GM10847 (cell line): ENCODE results near the gene MYBBP1A.

Experiments
- POLR2A ChIP-seq: IDR thresholded peaks from 2 replicates; pipeline ENCODE4 v1.6.1; 2011; ENCODE audit not compliant: insufficient read length; ENCODE audit errors: extremely low read depth

Gene MYBBP1A

DNA sequence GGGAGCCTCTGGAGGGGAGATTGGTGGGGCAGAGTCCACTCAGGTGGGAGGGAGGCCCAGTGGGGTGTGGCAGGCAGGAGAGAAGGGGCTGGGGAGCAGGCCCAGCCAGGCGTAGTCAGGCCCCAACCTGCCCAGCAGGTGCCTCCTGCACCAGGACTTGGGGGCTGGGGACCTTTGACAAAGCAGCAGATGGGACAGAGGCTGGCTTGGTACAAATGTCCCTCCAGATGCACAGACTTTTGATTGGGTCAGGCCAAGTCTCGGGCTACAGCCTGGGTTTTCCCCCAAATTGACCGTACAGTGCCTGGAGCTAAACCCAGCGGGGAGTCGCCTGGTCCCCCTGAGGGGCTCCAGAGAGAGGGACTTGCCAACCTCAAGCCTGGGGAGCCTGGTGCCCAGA, 4.8 kb upstream of the MYBBP1A start:
- TF ChIP-seq POLR2A = no peak

DNA sequence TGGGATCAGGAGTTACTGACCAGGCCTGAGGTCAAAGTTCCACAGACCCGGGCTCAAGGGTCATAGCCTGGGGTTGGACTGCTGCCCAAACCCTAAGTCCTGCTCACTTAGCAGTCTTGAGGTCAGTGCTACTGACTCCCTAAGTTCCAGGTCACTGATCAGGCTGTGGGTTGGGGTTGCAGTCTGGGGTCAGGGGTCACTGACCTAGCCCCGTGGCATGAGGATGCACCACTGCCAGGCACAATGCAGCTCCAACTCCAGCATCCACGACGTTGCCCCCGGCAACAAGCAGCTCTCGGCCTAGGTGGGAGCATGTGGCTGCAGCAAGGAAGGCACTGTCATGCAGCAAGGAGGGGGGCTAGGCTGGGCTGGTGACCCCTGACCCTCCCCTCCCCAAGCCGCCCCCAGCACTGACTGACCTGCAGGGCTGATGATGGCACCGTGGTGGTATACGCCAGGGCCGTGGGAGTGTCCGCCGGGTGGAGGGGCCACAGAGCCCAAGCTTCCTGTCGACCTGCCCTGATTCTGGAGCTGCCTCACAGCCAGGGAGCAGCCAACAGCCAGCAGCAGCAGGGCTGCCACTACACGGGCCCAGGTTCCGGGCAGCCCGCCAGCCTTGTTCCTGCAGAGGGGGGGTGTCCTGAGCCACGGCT, 4.1 kb upstream of the MYBBP1A start:
- TF ChIP-seq POLR2A = no peak

DNA sequence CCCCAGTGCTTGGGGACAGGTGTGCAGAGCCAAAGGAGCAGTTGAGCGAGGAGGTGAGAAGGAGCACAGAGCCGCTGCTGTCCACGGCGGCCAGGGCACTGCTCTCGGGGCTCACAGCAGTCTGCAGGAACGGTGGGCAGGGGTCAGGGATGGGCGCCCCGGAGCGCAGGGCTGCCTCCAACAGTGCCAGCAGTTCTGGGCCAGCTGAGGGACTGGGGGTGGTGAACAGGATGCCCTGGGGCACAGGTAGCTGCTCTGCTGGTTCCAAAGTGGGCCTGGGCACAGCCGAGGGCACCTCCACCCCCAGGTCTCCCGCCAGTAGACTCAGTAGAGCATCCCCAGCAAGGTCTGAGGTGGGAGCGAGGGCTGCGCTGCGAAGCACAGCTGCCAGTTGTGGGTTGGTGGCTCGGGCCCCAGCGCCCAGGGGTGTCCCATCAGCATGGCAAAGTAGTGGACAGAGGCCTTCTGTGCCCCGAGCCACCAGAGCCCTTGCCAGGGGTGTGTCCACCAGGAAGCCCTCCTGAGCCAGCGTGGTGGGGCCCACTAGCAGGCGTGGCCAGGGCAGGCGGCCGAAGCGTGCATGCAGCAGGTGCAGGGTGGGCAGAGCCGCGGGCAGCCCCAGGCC, 3.3 kb upstream of the MYBBP1A start:
- no peak for TF ChIP-seq POLR2A

DNA sequence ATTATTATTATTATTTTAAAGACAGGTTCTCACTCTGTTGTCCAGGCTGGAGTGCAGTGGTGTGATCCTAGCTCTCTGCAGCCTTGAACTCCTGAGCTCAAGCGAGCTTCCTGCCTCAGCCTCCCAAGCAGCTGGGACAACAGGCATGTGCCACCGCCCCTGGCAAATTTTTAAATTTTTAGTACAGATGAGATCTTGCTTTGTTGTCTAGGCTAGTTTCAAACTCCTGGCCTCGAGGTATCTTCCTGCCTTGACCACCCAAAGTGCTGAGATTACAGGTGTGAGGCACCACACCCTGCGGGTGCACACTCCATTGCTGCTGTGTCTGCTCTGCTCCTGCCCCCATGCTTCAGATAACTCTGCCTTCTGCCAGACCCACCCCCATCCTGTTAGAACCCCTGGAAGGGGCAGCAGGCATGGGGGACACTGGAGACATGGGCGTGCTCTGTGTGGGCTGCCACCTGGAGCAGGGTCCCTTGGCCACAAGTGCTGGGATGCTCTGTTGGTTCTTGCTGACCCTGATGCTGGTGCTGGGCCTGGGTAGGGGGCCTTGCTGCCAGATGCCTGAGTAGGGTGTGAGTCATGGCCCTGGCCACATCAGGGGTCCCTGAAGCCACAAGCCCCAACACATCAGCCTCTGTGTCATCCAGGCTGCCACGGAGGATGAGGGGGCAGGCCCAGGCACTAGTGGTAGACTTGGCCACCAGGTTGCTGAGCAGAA, 2.6 kb upstream of the MYBBP1A start:
- TF ChIP-seq POLR2A = no peak

DNA sequence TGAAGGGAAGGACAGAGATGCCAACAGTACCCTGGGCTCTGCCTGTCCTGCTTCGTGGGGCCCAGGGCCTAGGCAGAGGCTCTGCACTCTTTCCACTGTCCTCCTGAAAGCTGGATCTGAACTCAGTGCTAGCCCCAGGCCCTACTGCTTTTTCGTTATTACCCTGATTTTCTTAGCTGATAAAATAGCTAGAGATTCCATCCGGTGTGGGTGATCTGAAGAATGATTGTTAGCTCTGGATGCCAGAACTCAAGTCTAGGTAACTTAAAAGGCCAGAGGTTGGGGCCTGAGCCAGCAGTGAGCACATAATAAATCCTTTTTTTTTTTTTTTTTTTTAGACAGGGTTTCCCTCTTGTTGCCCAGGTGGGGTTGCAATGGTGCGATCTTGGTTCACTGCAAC, 1.8 kb upstream of the MYBBP1A start:
- no peak for TF ChIP-seq POLR2A

DNA sequence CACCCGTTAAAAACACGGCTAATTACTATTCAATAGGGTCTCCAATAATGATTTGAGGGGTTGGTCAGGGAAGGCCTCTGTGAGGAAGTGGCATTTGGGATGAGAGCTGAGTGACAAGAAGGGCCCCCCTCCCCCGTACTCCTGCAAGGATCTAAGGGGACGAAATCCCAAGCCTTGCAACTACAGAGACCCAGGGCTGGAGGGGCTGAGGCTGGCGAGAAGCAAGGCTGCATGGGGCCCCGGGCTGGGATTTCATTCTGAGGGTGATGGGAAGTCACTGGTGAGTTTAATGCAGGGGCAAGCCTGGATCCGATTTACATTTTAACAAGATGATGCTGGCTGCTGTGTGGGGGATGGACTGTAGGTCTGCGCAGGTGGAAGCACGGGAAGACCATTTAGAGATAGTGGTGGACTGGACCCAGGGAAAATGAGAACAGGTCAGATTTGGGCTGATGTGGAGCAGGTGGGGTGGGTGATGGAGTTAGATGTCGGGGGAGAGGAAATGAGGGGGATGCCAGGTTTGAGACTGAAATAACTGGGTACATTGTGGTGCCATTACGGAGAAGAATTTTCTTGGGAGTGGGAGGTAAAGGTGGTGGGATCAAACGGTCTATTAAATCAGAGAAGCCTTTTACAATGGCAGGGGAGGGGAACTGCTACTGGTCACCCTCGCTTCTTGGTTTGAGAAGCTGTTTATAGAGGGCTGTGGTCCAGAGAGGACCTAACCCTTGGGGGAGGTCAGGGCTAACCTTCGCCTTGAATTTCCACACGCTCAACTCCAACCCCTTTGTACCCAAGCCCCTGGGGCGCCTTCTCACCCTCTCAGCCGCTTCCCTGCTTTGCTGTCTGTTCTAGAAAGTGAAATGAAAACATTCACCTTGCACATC, 932 bp upstream of the MYBBP1A start:
- TF ChIP-seq POLR2A = no peak

DNA sequence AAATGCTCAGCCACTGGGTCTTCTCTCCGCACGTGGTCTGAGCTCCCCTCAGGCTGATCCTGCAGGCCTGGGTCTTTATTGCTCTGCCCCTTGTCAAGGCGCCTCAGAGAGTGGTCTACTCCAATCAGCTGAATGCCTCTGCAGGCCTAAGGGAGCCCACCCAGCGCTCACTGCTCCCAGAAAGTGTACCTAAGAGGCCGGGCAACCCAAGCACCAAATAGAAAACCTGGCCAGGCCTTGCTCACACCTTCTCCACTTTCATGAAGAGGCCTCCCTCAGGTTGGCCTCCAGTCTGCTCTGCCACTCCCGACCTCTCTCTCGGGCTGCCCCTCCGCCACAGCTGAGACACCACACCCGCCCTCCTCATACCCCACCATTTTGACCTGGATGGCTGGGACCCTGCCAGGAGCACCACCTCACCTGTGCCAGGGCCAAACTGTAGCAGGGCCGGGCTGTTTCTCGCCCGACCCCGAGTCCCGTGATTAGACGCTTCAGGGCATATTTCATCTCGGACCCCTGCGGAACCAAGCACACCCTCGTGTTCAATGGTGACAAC, 665 bp downstream of the MYBBP1A start:
- no peak for TF ChIP-seq POLR2A

DNA sequence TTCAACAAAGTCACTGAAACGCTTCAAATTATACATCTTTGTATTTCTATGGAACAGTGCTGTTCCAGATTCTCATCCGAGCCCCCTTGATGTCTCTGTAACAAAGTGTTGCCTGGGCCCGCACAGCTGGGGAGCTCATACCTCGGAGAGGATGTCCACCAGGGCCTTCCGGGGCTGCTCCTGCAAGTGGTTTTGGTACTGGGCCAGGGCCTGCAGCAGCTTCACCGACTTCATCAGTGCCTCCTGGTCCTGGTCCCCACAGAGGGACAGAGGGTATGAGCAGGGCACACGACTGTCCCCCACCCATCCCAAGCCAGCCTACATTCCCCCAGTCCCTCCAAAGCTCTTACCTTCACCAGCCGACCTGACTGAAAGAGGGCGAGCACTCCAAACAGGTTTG, 1.5 kb downstream of the MYBBP1A start:
- TF ChIP-seq POLR2A = no peak

DNA sequence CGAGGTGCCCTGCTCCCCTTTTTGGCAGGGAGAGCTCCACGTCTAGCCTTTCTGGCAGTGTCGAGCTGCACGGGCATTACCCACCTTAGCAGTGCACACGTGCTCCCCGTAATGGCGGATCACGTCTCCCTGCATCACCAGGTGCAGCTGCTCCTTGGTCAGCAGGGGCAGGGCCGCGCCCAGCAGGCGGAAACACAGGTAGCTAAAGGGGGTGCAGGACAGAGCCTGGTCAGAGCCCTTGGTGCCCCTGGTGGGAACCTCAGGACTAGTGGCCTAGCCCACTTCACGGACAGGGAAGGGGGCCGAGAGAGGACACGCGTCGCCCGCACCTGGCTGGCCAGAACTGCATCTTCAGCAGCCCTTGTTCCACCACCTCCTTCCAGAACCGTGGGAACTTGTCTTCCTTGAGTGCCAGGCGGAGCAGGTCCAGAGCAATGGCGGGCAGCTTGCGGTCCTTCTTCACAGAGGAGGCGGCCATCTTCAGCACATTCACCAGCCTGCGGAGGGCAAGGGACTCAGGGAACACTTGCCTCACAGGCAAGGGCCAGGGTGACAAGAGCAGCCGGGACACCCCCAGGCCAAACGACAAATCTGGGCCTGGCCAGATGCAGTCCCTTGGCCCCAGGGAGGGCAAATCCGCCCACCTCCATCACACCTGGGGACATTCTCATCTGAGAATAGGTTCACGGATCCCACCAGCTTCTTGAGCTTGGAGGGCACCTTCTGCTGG, 3.2 kb downstream of the MYBBP1A start:
- TF ChIP-seq POLR2A = no peak

DNA sequence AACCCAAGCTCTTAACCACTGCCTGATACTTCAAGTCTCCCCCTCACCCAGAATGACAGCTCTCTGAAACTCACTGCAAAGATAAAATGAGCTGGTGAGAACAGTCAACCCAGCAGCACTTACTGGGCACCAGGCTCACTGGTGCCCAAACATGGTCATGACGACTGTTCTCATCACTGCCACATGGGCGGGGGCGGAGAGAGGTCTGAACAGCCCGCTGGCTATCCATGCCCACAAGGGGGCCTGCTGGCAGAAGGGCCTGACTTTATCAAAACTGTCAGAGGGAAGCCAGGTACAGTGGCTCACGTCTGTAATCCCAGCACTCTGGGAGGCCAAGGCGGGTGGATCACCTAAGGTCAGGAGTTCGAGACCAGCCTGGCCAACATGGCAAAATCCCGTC, 4.0 kb downstream of the MYBBP1A start:
- TF ChIP-seq POLR2A = no peak

DNA sequence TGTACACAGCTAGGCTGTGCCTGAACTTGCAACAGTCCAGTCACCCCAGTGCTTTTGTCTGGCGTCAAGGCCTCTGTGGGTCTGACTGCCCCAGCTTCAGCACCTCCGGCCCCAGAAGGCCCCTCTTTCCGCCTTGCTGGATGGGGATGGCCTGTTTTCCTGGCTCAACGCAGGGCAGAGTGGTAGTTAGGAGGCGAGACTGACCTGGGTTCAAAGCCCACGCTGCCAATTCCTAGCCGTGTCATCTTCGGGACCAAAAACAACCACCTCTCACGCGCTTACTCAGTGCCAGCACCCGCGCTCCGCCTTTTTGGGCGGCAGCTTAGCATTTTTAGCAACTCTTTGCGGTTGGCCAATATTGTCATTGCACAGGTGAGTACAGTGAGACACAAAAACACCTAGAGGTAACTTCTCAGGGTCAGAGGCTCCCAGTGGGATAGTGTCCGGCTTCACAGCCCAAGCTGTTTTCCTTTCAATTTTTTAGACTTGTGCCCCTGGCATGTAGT, 4.6 kb downstream of the MYBBP1A start:
- no peak for TF ChIP-seq POLR2A

DNA sequence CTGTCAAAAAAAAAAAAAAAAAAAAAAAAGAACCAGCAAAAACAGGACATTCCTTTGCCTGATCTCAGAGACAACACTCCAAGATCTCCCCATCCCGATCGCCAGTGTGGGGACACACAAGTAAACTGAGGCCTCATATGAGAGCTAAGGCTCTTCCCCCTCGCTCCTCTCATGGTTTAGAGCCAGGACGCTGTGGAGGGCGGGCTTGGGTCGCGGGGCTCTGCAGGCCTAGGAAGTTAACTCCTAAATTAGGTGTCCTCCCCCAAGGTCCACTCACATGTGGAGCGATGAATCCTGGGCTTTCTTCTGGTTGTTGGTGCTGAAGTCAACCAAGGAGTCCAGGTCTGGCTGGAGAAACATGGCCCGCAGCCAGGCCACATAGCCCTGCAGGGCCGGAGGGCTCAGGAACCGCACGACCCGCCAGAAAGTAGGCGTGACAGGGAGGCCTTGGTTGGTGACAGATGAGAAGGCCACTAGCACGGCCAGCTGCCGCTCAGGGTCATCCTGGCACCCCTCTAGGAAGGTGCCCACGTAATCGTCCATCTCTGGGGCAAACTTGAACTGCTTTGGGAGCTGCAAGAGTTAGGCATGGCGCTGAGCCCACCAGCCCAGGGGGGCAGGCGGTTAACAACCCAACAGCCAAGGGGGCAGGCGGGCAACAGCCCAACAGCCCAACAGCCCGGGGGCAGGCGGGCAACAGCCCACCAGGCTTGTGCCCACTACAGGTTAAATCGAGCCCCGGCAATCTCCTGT, 5.2 kb downstream of the MYBBP1A start:
- TF ChIP-seq POLR2A = no peak

DNA sequence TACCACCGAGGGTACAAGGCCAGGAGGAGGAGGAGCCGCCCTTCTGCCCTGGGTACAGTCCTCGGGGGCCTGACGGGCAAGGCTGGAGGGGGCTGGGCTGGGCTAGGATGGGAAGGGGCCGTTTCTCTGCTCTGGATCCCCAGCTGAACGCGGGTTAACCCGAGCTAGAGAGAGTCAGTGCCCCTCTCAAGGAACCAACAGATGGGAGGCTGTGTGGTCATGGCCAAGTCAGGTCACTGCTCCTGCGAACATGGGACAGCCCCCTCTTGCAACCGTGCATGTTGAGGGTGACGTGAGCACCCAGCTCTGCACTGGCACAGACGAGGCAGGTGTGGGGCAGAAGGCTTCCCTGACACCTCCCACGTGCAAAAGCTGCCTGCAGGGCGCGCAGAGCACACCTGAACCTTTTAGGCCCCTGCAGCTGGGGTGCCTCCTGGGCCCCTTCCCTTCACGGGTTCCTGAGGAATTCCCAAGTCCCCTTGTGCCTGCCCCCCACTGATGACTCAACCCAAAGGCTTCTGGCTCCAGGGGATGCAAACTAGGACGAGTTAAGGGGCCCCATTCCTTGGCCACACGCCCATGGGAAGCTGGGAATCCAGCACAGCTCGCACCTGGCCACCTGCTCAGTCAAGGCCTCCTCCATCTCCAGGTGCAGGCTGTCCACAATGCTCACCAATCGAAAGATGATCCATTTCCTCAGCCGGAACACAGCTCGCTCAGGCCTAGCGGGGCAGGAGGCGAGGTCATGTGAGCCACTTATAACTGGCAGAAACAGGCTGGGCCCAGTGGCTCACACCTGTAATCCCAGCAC, 6.3 kb downstream of the MYBBP1A start:
- TF ChIP-seq POLR2A = no peak
